Mucosa of rectum (tissue), 2 donors: ENCODE measurements around the gene KCNH2.
A peak's percentile ranks its signal among the peaks of the same experiment; 100 is the strongest.

Source experiments
- H3K27ac ChIP-seq, 2 donors: one replicate each; pipeline ENCODE4 v1.7.0; 2013; ENCODE audit warnings: inconsistent platforms in 2 of 2, low read depth in 2 of 2, low read length in 2 of 2
- H3K27me3 ChIP-seq, 2 donors: one replicate each; pipeline ENCODE4 v1.7.0; 2013; ENCODE audit warnings: low read length in 2 of 2; ENCODE audit not compliant: control insufficient read depth in 2 of 2, insufficient read depth in 2 of 2
- H3K36me3 ChIP-seq, 2 donors: one replicate each; pipeline ENCODE4 v1.7.0; 2013; ENCODE audit warnings: low read length in 2 of 2; ENCODE audit not compliant: control insufficient read depth in 2 of 2, insufficient read depth in 2 of 2
- H3K4me1 ChIP-seq, 2 donors: one replicate each; pipeline ENCODE4 v1.7.0; 2013; ENCODE audit warnings: low read length in 2 of 2, mild to moderate bottlenecking in 1 of 2; ENCODE audit not compliant: control insufficient read depth in 2 of 2, insufficient read depth in 2 of 2
- H3K4me3 ChIP-seq, 2 donors: one replicate each; pipeline ENCODE4 v1.7.0; 2013; ENCODE audit warnings: low read length in 2 of 2
- H3K9ac ChIP-seq, 2 donors: one replicate each; pipeline ENCODE4 v1.7.0; 2013; ENCODE audit warnings: low read length in 2 of 2, low read depth in 1 of 2, mild to moderate bottlenecking in 1 of 2
- H3K9me3 ChIP-seq, 2 donors: one replicate each; pipeline ENCODE4 v1.7.0; 2013; ENCODE audit warnings: low read length in 2 of 2; ENCODE audit not compliant: control insufficient read depth in 2 of 2
- donor health status: healthy.
- donor health status: Normal muscosa, but diverticular disease.

Gene KCNH2

GRCh38 chr7:150968734-150969372 is 9.3 kb downstream of the KCNH2 start:
- Histone ChIP-seq H3K27ac (no peak overlapping the region), H3K27me3 (no peaks in the 10 kb centered on the region), H3K9ac (no peak overlapping the region), H3K36me3 (no peaks in the 10 kb centered on the region), H3K9me3 (no peaks in the 10 kb centered on the region), H3K4me1 (peaks cover 10 to 13% of the 10 kb centered on the region in 2 donors), H3K4me3 (no peak overlapping the region)

GRCh38 chr7:150968056-150968733 is 9.9 kb downstream of the KCNH2 start:
- Histone ChIP-seq H3K27ac (no peak overlapping the region), H3K4me1 (peaks cover 5 to 7% of the 10 kb centered on the region in 2 donors), H3K36me3 (no peaks in the 10 kb centered on the region), H3K9ac (no peak overlapping the region), H3K4me3 (no peak overlapping the region), H3K9me3 (no peaks in the 10 kb centered on the region), H3K27me3 (no peaks in the 10 kb centered on the region)

- no peaks in the 10 kb centered on the region for H3K27me3 ChIP-seq
- peaks cover 5 to 6% of the 10 kb centered on the region in 2 donors for H3K4me1 ChIP-seq
- no peaks in the 10 kb centered on the region for H3K9me3 ChIP-seq
- no peak overlapping the region for H3K9ac ChIP-seq
- H3K36me3 ChIP-seq, result no peaks in the 10 kb centered on the region
- no peak overlapping the region for H3K4me3 ChIP-seq
- H3K27ac ChIP-seq, result no peak overlapping the region
Observed at GRCh38 chr7:150967349-150967748, 10.8 kb downstream of the KCNH2 start.

GRCh38 chr7:150966002-150966401 is 12.1 kb downstream of the KCNH2 start:
- no peaks in the 10 kb centered on the region for H3K36me3 ChIP-seq
- no peak overlapping the region for H3K9ac ChIP-seq
- no peaks in the 10 kb centered on the region for H3K9me3 ChIP-seq
- peaks cover 0 to 3% of the 10 kb centered on the region in 2 donors for H3K4me1 ChIP-seq
- no peak overlapping the region for H3K4me3 ChIP-seq
- no peaks in the 10 kb centered on the region for H3K27me3 ChIP-seq
- no peak overlapping the region for H3K27ac ChIP-seq

- H3K36me3 ChIP-seq, result no peaks in the 10 kb centered on the region
- H3K27ac ChIP-seq, result peak overlapping the region in 1 of 2 donors; percentile 16
- no peaks in the 10 kb centered on the region for H3K9me3 ChIP-seq
- no peak overlapping the region for H3K9ac ChIP-seq
- H3K4me1 ChIP-seq, result no peaks in the 10 kb centered on the region
- no peaks in the 10 kb centered on the region for H3K27me3 ChIP-seq
- H3K4me3 ChIP-seq, result no peak overlapping the region
Observed at GRCh38 chr7:150965273-150965830, 12.8 kb downstream of the KCNH2 start.

- H3K4me1 ChIP-seq, result no peaks in the 10 kb centered on the region
- H3K9ac ChIP-seq, result no peak overlapping the region
- H3K27ac ChIP-seq, result no peak overlapping the region
Observed at GRCh38 chr7:150964593-150965111, 13.5 kb downstream of the KCNH2 start.

GRCh38 chr7:150963707-150964559 is 14.2 kb downstream of the KCNH2 start:
- no peaks in the 10 kb centered on the region for H3K36me3 ChIP-seq
- no peaks in the 10 kb centered on the region for H3K27me3 ChIP-seq
- no peaks in the 10 kb centered on the region for H3K4me1 ChIP-seq
- H3K9ac ChIP-seq, result no peak overlapping the region
- H3K27ac ChIP-seq, result peak overlapping the region in 1 of 2 donors; percentile 9
- H3K4me3 ChIP-seq, result no peak overlapping the region
- H3K9me3 ChIP-seq, result no peaks in the 10 kb centered on the region

More at GRCh38 chr7:150964593-150965111, 13.5 kb downstream of the KCNH2 start:
- Histone ChIP-seq H3K27me3 (no peaks in the 10 kb centered on the region), H3K9me3 (no peaks in the 10 kb centered on the region), H3K4me3 (no peak overlapping the region), H3K36me3 (no peaks in the 10 kb centered on the region)

GRCh38 chr7:150962553-150963399 is 15.3 kb downstream of the KCNH2 start:
- H3K36me3 ChIP-seq, result no peaks in the 10 kb centered on the region
- peak overlapping the region; percentile 26 to 52 for H3K27ac ChIP-seq
- no peaks in the 10 kb centered on the region for H3K9me3 ChIP-seq
- H3K4me3 ChIP-seq, result no peak overlapping the region
- H3K9ac ChIP-seq, result no peak overlapping the region
- no peaks in the 10 kb centered on the region for H3K27me3 ChIP-seq
- H3K4me1 ChIP-seq, result no peaks in the 10 kb centered on the region

- no peaks in the 10 kb centered on the region for H3K4me1 ChIP-seq
- H3K36me3 ChIP-seq, result no peaks in the 10 kb centered on the region
- H3K4me3 ChIP-seq, result no peak overlapping the region
- no peaks in the 10 kb centered on the region for H3K27me3 ChIP-seq
- H3K9me3 ChIP-seq, result no peaks in the 10 kb centered on the region
- H3K27ac ChIP-seq, result peak overlapping the region; percentile 26 to 52
- H3K9ac ChIP-seq, result no peak overlapping the region
Observed at GRCh38 chr7:150962290-150962552, 15.9 kb downstream of the KCNH2 start.
